HG03565 (cell line): ENCODE data around the gene AGER.
A peak's percentile ranks its signal among the peaks of the same experiment; 100 is the strongest.
"Not testable (repeated sequence)": the region's sequence is repeated elsewhere in the genome, so short reads cannot be mapped to it uniquely, and the experiment has no call there.

Experiments
- ATAC-seq: cut with Tn5 transposase; IDR thresholded peaks from one replicate; pipeline ENCODE4 v1.9.1; 2021; ENCODE audit warnings: mild to moderate bottlenecking, moderate library complexity; ENCODE audit not compliant: unreplicated experiment

The AGER gene

GRCh38 chr6:32187725-32188380 lies 3.8 kb upstream of the AGER start:
- ATAC-seq = not testable (repeated sequence)

- no peak for ATAC-seq
Observed at GRCh38 chr6:32187009-32187709, 3.1 kb upstream of the AGER start.

- not testable (repeated sequence) for ATAC-seq
Observed at GRCh38 chr6:32186151-32186840, 2.2 kb upstream of the AGER start.

- not testable (repeated sequence) for ATAC-seq
Observed at GRCh38 chr6:32185681-32186131, 1.7 kb upstream of the AGER start.

GRCh38 chr6:32183483-32184083 lies 470 bp downstream of the AGER start:
- no peak for ATAC-seq

GRCh38 chr6:32183030-32183429 lies 1.0 kb downstream of the AGER start:
- ATAC-seq = no peak

- no peak for ATAC-seq
Observed at GRCh38 chr6:32182555-32182981, 1.5 kb downstream of the AGER start.

- ATAC-seq = no peak
Observed at GRCh38 chr6:32181915-32182529, 2.0 kb downstream of the AGER start.

- no peak for ATAC-seq
Observed at GRCh38 chr6:32181148-32181702, 2.8 kb downstream of the AGER start.

- ATAC-seq = no peak
Observed at GRCh38 chr6:32179766-32180405, 4.2 kb downstream of the AGER start.

GRCh38 chr6:32178547-32179440 lies 5.3 kb downstream of the AGER start:
- no peak for ATAC-seq

GRCh38 chr6:32177788-32178546 lies 6.1 kb downstream of the AGER start, which contains the start of gene RNF5:
Gene RNF5 (plus strand): TSS chr6:32178405. CDS start chr6:32178512, 107 bp downstream.
- ATAC-seq = peak; percentile 77

GRCh38 chr6:32177183-32177787 lies 6.8 kb downstream of the AGER start:
- no peak for ATAC-seq

GRCh38 chr6:32176476-32177182 lies 7.4 kb downstream of the AGER start:
- no peak for ATAC-seq

GRCh38 chr6:32175711-32176475 lies 8.2 kb downstream of the AGER start, which contains the start of gene AGPAT1:
Gene AGPAT1 (minus strand): TSS chr6:32176084. CDS start chr6:32171496, 4,588 bp downstream.
- peak; percentile 23 for ATAC-seq

- ATAC-seq = no peak
Observed at GRCh38 chr6:32175322-32175710, 8.7 kb downstream of the AGER start.
